ENCODE results near the gene DES.

- TF ChIP-seq CTCF (IDR thresholded peaks at IDR 0.05 in 2 of 3, conservative IDR thresholded peaks at IDR 0.05 in 1 of 3; ENCODE audit: borderline replicate concordance in 1 of 3, insufficient read depth in 1 of 3, low read depth in 2 of 3, low read length in 2 of 3) (no peak), EZH2 (IDR thresholded peaks at IDR 0.05) (no peak), CEBPB (IDR thresholded peaks at IDR 0.05; ENCODE audit: low read depth) (no peak), SIN3A (IDR thresholded peaks at IDR 0.05; ENCODE audit: low read depth) (no peak), EZH2phosphoT487 (IDR thresholded peaks at IDR 0.05; ENCODE audit: borderline replicate concordance) (no peak), FOSL1 (IDR thresholded peaks at IDR 0.05; ENCODE audit: low read depth) (no peak), ZFX (IDR thresholded peaks at IDR 0.05) (no peak), POLR2AphosphoS5 (IDR thresholded peaks at IDR 0.05; ENCODE audit: low read depth, low read length) (no peak), POLR2A (IDR thresholded peaks at IDR 0.05; ENCODE audit: borderline replicate concordance, extremely low read depth, insufficient read depth, insufficient read length) (no peak), CBX3 (IDR thresholded peaks at IDR 0.05; ENCODE audit: low read depth) (no peak), SRF (IDR thresholded peaks at IDR 0.05; ENCODE audit: low read depth) (no peak), ATF3 (IDR thresholded peaks at IDR 0.05) (no peak)
These were observed 4.9 kb downstream of the DES start for GRCh38 chr2:219422952-219423534.

Measured in HCT116 (cell line).